ENCODE data around the gene KRTAP4-6.
"Not testable (repeated sequence)": the region's sequence is repeated elsewhere in the genome, so short reads cannot be mapped to it uniquely, and the experiment has no call there.

Gene KRTAP4-6

DNA sequence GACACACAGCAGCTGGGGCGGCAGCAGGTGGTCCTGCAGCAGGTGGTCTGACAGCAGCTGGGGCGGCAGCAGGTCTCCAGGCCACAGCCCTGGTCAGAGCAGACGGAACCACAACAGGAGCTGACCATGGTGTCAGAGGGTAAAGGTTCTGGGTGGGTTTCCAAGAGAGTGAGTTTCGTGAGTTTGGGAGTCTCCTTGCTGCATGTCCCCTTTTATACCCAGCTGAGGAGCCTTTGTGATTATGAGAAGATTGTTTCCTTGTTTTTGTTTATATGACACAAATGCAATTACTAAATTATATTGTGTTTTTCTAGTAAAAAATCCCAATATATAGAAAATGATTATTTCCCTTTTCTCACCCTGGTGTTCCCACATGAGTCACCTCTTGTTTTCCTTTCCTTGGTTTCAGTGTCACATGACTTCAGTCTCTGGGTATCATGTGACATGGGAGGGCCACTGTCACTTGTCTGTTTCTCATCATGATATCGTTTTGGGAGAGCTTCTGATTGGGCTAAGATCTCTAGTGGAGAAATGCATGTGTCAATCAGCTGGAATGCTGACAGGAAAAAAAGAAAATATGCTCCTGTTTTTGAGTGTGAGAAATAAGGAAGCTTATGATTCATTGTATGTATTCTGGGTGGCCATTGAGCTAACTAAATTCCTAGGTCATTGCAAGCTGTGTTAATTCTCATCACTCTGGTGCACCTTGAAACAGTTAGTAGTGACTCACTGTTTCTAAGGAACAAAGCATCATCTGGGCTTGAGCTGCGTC, at the start of gene KRTAP4-6:
TSS of gene KRTAP4-6 (minus strand) at position 185 of the 772 bp plus-strand sequence. CDS start at position 128, 57 bp downstream.
- DNase-seq = no peak

DNA sequence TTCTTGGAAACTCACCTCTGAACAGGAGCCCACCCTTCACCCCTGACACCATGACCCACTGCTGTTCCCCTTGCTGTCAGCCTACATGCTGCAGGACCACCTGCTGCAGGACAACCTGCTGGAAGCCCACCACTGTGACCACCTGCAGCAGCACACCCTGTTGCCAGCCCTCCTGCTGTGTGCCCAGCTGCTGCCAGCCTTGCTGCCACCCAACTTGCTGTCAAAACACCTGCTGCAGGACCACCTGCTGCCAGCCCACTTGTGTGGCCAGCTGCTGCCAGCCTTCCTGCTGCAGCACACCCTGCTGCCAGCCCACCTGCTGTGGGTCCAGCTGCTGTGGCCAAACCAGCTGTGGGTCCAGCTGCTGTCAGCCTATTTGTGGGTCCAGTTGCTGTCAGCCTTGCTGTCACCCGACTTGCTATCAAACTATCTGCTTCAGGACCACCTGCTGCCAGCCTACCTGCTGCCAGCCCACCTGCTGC, 49.5 kb upstream of the KRTAP4-6 start, which contains the start of gene KRTAP9-1:
TSS of gene KRTAP9-1 (plus strand) at position 51 of the 482 bp plus-strand sequence. CDS start at position 51, 0 bp downstream.
- not testable (repeated sequence) for DNase-seq

DNA sequence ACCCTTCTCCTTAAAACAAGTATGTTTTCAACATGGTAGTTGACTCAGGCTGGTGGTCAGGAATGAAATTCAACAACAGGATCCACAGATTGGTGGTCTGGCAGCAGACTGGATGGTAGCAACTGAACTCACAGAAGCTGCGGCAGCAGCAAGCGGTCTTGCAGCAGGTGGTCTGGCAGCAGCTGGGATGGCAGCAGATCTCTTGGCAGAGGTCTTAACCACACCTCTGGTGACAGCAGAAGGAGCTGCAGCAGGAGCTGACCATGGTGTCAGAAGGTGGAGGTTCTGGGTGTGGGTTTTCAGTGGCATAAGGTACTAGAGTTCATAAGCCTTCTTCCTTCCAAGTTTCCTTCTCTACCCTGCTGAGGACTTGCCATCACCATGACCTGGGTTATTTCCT, 46.5 kb upstream of the KRTAP4-6 start:
- DNase-seq = no peak

DNA sequence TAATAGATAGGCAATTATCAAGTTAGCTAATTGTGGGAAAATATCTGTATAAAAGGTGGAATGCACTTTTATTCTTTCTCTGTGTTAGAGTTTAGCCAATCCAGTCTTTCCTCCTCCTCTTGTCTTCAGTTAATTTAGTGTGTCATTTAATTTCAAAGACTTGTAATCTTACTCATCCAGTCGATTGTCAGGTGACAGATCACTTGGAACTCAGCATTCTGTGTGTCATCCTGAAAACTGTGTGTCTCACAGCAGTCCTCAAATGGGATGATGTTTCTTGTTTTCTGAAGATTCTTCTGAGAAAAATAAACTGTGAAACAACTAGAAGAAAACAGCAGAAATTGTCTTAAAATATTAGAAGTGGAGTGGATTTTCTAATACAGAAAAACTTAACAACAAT, 44.7 kb upstream of the KRTAP4-6 start:
- DNase-seq = no peak

DNA sequence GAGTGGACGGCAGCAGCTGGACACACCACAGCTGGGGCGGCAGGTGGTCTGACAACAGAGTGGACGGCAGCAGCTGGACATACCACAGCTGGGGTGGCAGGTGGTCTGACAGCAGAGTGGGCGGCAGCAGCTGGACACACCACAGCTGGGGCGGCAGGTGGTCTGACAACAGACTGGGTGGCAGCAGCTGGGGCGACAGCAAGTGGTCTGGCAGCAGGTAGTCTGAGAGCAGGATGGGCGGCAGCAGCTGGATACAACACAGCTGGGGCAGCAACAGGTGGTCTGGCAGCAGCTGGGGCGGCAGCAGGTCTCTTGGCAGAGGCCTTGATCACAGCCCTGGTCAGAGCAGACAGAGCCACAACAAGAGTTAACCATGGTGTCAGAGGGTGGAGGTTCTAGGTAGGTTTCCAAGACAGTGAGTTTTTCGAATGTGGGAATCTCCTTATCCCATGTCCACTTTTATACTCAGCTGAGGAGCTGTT, 44.2 kb upstream of the KRTAP4-6 start, which contains the start of gene KRTAP4-1:
TSS of gene KRTAP4-1 (minus strand) at position 432 of the 482 bp plus-strand sequence. CDS start at position 375, 57 bp downstream.
- no peak for DNase-seq

DNA sequence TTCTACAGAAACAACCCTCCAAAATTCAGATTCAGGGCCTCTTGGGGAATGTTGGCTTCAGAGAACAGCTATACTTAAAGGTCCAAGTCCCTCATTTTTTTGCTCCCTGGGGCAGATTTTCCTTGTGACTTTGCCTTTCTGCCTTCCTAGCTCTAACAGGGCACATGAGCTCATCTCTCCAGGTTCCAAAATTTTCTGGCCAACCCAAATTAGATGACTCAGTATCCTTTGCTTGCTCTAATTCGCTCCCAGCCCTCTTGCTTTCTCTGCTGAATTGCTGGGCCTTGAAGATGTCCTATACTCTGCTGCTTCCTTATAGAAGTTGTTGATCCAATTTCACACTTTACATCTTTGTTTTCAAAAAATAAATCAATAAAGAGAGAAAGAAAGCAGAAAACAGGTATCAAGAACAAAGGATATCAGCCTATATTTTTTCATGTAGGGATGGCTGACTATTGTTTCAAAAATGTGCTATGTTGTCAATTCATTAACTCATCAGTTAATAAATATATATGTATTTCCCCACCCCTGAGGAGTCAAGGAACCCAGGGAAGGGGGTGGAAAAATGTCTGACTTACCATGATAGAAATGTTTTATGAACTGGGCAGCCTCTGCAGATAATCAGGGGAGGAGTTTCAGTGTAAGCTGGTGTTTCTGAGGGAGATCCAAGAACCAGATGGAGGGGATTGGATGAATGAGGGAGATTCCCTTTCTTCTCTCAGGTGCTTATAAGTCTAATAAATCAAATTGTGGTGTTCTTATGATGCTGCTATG, 38.7 kb upstream of the KRTAP4-6 start:
- no peak for DNase-seq

DNA sequence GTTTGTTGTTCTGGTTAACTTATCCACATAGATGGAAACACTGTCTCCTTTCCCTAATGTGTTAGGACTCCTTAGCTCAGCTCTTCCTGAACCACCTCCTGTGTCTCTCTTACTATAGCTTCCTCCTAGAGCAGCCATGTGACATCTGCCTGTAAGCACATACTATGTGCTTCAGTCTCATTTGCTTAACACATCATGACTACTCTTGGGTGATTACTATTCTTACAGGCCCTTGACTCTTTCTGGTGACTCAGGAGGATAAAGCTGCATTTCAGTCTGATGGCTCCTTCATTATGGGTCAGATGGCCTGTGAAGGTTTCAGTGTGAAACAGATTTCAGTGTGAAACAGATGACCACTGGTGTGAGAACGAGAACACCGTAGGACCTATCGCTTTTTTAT, 38.0 kb upstream of the KRTAP4-6 start:
- DNase-seq = no peak

DNA sequence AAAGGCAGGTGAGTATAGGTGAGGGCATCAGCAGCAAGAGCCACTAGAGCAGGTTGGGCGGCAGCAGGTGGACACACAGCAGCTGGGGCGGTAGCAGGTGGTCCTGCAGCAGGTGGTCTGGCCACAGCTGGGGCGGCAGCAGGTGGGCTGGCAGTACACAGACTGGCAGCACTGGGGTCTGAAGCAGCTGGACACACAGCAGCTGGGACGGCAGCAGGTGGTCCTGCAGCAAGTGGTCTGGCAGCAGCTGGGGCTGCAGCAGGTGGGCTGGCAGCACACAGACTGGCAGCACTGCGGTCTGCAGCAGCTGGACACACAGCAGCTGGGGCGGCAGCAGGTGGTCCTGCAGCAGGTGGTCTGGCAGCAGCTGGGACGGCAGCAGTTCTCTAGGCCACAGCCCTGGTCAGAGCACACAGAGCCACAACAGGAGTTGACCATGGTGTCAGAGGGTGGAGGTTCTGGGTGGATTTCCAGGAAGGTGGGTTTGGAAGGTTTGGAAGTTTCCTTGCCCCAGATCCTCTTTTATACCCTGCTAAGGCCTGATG, 37.5 kb upstream of the KRTAP4-6 start, which contains the start of gene KRTAP4-2:
TSS of gene KRTAP4-2 (minus strand) at position 495 of the 545 bp plus-strand sequence. CDS start at position 438, 57 bp downstream.
- no peak for DNase-seq

DNA sequence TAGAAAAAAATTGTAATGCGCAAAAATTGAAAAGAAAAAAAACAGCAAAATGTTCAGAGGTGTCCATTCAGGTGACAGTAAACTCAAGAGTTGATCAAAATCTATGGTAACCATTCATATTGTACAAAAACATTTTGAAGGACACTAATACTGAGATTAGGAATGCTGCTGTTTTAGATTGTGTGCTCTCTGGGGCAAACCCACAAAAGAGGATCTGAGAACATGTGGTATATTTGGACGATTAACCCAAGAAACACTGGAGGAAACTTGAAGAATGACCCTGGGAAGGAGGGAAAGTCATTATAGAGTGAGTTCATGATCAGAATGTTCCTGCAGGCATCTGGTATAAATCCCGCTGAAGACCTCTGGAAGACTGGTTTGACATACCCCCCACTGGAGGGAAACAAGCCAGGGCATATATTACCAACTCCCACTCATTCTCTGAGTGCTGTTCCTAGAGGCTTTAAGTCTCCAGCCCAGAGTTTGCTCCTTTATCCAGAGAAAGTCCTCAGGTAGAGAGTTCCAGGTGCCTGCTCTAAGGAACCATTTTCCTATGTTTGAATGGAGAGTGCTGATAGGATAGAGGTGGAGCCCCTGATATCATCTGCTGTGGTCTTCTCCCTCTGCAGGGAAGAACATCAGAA, 36.5 kb upstream of the KRTAP4-6 start:
- no peak for DNase-seq

DNA sequence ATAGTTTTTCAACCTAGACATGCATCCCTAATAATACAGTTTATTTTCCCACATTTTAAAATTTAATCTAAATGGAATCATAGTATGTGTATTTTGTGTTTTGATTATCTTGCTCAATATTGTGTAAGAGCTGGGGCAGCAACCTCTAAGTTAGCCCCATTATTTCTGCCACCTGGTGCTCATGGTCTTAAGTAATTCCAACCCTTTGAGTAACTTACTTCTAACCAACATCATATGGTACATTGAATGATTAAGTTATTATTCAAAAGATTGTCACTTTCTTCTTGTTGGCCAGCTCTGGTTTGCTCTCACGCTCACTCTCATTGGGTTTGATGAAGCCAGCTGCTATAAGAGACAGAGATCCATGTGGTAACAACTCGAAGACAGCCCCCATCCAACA, 31.5 kb upstream of the KRTAP4-6 start:
- no peak for DNase-seq

DNA sequence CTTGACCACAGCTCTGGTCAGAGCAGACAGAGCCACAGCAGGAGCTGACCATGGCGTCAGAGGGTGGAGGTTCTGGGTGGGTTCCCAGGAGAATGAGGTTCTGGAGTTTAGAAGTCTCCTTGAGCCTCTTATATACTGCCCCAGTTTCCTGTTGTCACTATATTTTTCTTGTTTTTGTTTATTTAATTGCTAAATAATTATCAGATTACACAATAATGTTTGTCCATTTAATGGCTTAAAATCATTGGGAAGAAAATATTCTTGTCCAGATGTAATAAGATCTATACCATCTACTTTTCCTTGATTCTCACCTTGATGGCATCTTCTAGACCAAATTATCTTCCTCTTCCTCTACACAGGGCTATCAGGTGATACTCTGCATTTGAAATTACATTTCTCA, 27.8 kb upstream of the KRTAP4-6 start, which contains the start of gene KRTAP4-3:
TSS of gene KRTAP4-3 (minus strand) at position 101 of the 400 bp plus-strand sequence. CDS start at position 52, 49 bp downstream.
- DNase-seq = no peak

DNA sequence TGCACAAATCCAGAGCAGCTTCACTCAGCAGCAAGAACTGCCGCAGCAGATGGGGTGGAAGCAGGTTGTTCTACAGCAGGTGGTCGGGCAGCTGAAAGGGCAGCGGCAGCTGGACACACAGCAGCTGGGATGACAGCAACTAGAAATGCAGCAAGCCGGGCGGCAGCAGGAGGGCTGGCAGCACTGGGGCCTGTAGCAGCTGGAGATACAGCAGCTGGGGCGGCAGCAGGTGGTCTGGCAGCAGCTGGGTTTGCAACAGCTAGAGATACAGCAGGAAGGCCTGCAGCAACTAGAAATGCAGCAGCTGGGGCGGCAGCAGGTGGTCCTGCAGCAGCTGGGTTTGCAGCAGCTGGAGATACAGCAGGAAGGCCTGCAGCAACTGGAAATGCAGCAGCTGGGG, 27.2 kb upstream of the KRTAP4-6 start:
- no peak for DNase-seq

DNA sequence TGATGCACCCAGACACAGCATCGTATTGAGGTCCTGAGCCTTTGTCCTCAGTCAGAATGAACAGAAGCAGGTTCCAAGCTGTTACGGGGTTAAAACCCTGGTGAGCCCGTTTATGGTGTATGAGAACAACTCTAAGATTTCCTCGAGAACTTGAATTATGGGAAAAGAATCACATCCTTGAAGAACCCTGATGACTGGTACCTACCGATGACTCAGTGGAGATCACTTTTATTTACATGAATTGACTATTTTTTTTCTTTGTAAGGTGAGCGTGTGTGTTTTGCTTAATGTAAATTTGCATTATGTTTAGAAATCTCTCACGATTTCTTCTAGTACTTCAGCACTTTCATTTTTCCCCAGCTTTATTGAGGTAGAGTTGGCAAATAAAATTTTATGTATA, 23.5 kb upstream of the KRTAP4-6 start:
- DNase-seq = no peak

DNA sequence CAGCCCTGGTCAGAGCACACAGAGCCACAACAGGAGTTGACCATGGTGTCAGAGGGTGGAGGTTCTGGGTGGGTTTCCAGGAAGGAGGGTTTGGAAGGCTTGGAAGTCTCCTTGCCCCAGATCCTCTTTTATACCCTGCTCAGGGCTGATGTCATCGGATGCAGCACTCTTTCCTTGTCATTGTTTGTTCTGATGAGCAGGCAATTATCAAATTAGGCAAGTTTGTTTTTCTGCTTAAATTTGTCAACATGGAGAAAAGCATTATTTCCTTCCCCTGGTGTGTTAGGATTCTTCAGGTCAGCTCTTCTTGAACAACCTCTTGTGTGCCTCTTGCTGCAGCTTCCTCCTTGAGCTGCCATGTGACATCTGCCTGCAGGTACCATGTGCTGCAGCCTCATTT, 20.3 kb upstream of the KRTAP4-6 start, which contains the start of gene KRTAP4-4:
TSS of gene KRTAP4-4 (minus strand) at position 101 of the 400 bp plus-strand sequence. CDS start at position 44, 57 bp downstream.
- DNase-seq = no peak

DNA sequence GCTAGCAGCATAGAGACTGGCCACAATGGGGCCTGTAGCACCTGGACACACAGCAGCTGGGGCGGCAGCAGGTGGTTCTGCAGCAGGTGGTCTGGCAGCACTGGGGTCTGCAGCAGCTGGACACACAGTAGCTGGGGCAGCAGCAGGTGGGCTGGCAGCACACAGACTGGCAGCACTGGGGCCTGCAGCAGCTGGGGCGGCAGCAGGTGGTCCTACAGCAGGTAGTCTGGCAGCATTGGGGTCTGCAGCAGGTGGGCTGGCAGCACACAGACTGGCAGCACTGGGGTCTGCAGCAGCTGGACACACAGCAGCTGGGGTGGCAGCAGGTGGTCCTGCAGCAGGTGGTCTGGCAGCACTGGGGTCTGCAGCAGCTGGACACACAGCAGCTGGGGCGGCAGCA, 19.8 kb upstream of the KRTAP4-6 start:
- not testable (repeated sequence) for DNase-seq

DNA sequence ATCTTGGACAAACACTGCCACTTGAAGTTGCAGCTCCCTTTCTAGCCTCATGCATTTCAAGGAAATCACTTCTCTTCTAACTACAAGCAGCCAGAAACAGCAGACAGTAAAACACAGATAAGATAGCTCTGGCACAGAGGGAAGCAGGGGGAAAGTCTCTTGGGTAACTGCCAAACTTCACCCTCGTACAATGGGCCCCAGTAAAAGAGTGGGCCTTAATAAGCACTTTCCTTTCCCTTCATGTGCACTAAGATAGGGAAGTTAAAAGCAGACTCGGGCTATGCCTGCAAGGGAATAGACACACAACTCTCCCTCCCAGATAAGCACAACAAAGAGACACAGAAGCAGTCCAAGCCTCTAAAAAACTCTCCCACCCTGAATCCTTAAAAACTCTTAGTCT, 13.5 kb upstream of the KRTAP4-6 start:
- peak; percentile 45 for DNase-seq

DNA sequence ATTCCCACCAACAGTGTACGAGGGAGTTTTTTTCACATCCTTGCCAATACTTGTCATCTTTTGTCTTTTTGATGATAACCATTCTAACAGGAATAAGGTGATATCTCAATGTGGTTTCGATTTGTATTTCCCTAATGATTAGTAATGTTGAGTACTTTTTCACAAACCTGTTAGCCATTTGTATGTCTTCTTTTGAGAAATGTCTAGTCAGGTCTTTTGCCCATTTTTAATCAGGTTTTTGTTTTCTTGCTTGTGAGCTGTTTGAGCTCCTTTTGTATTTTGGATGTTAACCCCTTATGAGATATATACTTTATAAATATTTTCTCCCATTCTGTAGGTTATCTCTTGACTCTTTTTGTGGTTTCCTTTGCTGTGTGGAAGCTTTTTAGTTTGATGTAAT, 11.2 kb upstream of the KRTAP4-6 start:
- no peak for DNase-seq

DNA sequence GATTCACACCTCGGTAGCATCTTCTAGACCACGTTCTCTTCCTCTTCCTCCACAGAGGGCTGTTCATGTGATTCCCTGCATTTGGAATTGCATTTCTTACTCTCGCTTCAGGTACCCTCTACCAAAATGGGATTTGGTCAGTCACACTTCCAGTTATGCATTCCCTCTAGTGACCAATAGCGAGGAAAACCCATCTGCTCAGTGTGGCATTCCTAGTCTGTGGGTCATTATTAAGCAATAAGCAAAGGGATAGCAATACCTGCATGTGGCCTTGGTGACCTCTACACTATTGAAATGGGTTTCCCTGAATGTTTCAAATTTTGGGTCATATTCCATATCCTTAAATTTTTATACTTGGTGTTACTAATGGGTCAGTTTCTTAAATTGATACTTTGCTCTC, 9.7 kb upstream of the KRTAP4-6 start:
- DNase-seq = no peak

DNA sequence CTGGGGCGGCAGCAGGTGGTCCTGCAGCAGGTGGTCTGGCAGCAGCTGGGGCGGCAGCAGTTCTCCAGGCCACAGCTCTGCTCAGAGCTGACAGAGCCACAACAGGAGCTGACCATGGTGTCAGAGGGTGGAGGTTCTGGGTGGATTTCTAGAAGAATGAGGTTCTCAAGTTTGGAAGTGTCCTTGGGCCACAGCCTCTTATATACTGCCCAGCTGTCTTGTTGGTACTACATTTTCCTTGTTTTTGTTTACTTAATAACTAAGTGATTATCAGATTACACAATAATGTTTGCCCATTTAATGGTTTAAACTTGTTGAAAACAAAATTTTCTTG, 9.3 kb upstream of the KRTAP4-6 start, which contains the start of gene KRTAP4-5:
TSS of gene KRTAP4-5 (minus strand) at position 174 of the 334 bp plus-strand sequence. CDS start at position 116, 58 bp downstream.
- no peak for DNase-seq

DNA sequence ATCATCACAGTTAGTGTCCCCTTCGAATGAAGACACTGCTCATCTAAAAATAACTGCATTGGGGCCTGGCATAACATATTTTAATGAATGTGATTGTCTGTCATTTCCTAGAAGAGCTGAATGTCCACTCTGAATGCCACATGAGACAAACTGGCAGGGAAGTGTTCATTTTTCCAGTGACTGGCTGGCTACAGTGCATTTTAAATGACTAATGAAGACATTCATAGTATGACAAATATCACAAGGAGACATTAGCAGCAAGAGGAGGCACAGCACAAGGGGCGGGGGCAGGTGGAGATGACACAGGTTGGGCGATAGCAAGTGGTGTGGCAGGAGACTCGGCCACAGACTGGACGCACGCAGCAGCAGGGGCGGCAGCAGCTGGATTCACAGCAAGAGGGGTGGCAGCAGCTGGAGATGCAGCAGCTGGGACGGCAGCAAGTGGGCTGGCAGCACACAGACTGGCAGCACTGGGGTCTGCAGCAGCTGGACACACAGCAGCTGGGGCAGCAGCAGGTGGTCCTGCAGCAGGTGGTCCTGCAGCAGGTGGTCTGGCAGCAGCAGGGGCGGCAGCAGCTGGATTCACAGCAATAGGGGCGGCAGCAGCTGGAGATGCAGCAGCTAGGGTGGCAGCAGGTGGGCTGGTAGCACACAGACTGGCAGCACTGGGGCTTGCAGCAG, 8.8 kb upstream of the KRTAP4-6 start:
- DNase-seq = not testable (repeated sequence)

DNA sequence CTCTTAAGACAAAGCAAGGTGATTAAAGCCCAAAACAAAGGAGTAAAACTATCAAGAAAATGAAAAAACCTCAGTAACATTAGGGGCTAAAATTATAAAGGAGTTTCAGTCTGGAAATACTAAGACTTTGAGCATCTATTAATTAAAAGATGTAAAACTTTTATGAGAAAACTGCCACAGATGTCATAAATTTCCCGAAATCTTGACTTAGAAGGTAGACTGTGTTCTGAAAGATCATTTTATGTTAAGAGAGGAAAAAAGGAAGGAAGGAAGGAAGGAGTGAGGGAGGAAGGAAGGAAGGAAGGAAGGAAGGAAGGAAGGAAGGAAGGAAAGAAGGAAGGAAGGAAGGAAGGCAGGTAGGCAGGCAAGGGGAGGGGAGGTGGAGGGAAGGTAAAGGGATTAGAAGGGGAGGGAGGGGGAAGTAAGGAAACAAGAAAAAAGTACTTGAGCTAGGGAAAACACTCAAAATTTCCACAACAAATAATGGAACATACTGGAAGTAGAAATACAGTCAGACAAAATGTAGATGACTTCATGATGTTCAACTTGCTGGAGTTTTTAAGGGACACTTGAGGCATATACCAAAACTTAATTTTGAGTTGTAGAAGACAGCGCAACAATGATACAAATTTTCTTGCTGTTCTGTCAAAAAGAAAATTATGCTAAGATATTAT, 7.3 kb upstream of the KRTAP4-6 start:
- no peak for DNase-seq
